ENCODE data around the gene KLC1. TPM values are rescaled to one million over a fixed set of nuclear protein-coding genes. Genes with fewer than 3 reads are reported as not detected.
"Not testable (repeated sequence)": the region's sequence is repeated elsewhere in the genome, so short reads cannot be mapped to it uniquely, and the experiment has no call there.

Gene KLC1
- total RNA-seq, 2 experiments from 2014 or later: 97.5 to 101 TPM

- TF ChIP-seq, protein P1, sequence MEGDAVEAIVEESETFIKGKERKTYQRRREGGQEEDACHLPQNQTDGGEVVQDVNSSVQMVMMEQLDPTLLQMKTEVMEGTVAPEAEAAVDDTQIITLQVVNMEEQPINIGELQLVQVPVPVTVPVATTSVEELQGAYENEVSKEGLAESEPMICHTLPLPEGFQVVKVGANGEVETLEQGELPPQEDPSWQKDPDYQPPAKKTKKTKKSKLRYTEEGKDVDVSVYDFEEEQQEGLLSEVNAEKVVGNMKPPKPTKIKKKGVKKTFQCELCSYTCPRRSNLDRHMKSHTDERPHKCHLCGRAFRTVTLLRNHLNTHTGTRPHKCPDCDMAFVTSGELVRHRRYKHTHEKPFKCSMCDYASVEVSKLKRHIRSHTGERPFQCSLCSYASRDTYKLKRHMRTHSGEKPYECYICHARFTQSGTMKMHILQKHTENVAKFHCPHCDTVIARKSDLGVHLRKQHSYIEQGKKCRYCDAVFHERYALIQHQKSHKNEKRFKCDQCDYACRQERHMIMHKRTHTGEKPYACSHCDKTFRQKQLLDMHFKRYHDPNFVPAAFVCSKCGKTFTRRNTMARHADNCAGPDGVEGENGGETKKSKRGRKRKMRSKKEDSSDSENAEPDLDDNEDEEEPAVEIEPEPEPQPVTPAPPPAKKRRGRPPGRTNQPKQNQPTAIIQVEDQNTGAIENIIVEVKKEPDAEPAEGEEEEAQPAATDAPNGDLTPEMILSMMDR (IDR thresholded peaks at IDR 0.05): no peak
- ChIA-PET POLR2A (interaction anchor here (1.0 kb wide), 2 partner anchors 7 to 17 kb away, joined by 3 read pairs; no protein-coding TSS in a partner anchor), CTCF (interaction anchor here (1.4 kb wide), 1 partner anchor 9 kb away, joined by 7 read pairs; no protein-coding TSS in a partner anchor)
- no peak for ATAC-seq
- no peaks in the 10 kb centered on the region for H3K27me3 Mint-ChIP-seq
- H3K36me3 Mint-ChIP-seq (ENCODE audit: low read depth): peaks cover 13% of the 10 kb centered on the region
- no peak overlapping the region for H3K27ac Mint-ChIP-seq
- H3K4me3 Mint-ChIP-seq: no peak overlapping the region
- DNase-seq: no peak
- intact Hi-C loops (cut with micrococcal nuclease): no loop called here
- H3K4me1 Mint-ChIP-seq (ENCODE audit: low read depth): no peaks in the 10 kb centered on the region
- no peaks in the 10 kb centered on the region for H3K9me3 Mint-ChIP-seq
Measured at GRCh38 chr14:103688906-103689902, 60.2 kb downstream of the KLC1 start.

DNA sequence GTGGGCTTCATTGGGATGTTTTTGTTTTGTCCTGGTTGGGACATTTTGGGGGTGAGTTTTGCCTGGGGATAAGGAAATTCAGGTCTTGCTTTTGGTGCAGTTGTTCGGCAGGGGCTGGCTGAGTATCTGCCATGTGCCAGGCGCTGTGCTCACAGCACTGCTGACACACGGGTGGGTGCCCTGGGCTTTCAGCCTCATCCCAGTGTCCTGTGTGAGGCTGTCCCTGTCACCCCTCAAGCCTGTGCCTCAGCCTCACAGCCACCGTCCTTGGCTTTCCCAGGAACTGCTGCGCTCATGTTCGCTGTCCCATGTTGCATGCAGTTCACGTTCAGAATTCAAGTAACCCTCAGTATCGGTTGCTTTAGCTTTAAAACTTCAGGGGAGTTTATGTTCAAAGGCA is 61.3 kb downstream of the KLC1 start:
- Mint-ChIP-seq H3K4me3 (no peak overlapping the region), H3K4me1 (ENCODE audit: low read depth) (no peaks in the 10 kb centered on the region), H3K27ac (no peak overlapping the region), H3K27me3 (no peaks in the 10 kb centered on the region), H3K36me3 (ENCODE audit: low read depth) (peaks cover 11% of the 10 kb centered on the region), H3K9me3 (no peaks in the 10 kb centered on the region)
- no peak for ATAC-seq
- TF ChIP-seq, protein P1 (IDR thresholded peaks at IDR 0.05): no peak
- intact Hi-C loops (cut with micrococcal nuclease): no loop called here
- POLR2A ChIA-PET: interaction anchor here (1.0 to 2.1 kb wide), 2 partner anchors 10 to 16 kb away, joined by 3 to 6 read pairs; no protein-coding TSS in a partner anchor
- CTCF ChIA-PET: no interaction called here
- no peak for DNase-seq

DNA sequence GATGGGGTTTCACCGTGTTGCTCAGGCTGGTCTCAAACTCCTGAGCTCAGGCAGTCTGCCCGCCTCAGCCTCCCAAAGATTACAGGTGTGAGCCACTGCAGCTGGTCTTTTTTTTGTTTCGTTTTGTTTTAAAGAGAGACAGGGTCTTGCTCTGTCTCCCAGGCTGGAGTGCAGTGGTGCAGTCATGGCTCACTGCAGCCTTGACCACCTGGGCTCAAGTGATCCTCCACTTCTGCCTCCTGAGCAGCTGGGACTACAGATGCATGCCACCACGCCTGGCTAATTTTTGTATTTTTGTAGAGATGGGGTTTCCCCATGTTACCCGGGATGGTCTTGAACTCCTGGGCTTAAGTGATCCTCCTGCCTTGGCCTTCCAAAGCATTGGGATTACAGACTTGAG is 62.6 kb downstream of the KLC1 start:
- H3K9me3 Mint-ChIP-seq; H3K27me3 Mint-ChIP-seq; H3K4me1 Mint-ChIP-seq (ENCODE audit: low read depth); intact Hi-C loops (cut with micrococcal nuclease); H3K4me3 Mint-ChIP-seq; DNase-seq; ATAC-seq; CTCF ChIA-PET; H3K36me3 Mint-ChIP-seq (ENCODE audit: low read depth); H3K27ac Mint-ChIP-seq: not testable (repeated sequence)
- POLR2A ChIA-PET: interaction anchor here (2.1 kb wide), 1 partner anchor 9 kb away, joined by 6 read pairs; no protein-coding TSS in a partner anchor

- Mint-ChIP-seq H3K36me3 (ENCODE audit: low read depth) (peaks cover 7% of the 10 kb centered on the region), H3K27ac (no peak overlapping the region)
- CTCF ChIA-PET: no interaction called here
Measured at GRCh38 chr14:103692159-103692558, 63.1 kb downstream of the KLC1 start.

DNA sequence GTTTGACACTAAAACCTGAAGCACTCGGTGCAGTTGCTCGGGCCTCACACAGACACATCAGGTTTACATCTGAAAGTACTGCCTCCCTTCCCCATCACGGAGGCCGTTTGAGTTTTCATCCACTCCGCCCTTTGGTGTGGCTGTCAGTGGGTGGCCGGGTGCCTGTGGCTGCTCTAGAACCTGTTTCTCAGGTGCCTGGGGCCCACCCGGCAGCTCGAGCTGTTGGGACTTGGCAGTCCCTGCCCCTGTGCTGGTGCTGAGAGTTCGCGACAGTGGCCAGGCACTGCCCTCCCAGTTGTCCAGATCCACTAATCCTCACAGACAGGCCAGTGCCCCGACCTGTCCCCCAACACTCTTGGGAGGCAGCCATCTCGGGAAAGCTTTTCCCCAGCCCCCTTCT is 63.9 kb downstream of the KLC1 start:
- no peak for DNase-seq
- H3K4me3 Mint-ChIP-seq: no peak overlapping the region
- CTCF ChIA-PET: no interaction called here
- H3K27me3 Mint-ChIP-seq: no peaks in the 10 kb centered on the region
- TF ChIP-seq, protein P1 (IDR thresholded peaks at IDR 0.05): no peak
- peaks cover 6% of the 10 kb centered on the region for H3K4me1 Mint-ChIP-seq (ENCODE audit: low read depth)
- no peak overlapping the region for H3K27ac Mint-ChIP-seq
- H3K36me3 Mint-ChIP-seq (ENCODE audit: low read depth): peaks cover 9% of the 10 kb centered on the region
- no peak for ATAC-seq
- POLR2A ChIA-PET: no interaction called here
- intact Hi-C loops (cut with micrococcal nuclease): no loop called here
- no peaks in the 10 kb centered on the region for H3K9me3 Mint-ChIP-seq

More at GRCh38 chr14:103692159-103692558, 63.1 kb downstream of the KLC1 start:
- DNase-seq (no peak), ATAC-seq (no peak)
- H3K4me3 Mint-ChIP-seq: no peak overlapping the region
- intact Hi-C loops (cut with micrococcal nuclease): no loop called here
- TF ChIP-seq, protein P1 (IDR thresholded peaks at IDR 0.05): no peak
- POLR2A ChIA-PET: interaction anchor here (2.1 kb wide), 1 partner anchor 8 kb away, joined by 6 read pairs; no protein-coding TSS in a partner anchor
- no peaks in the 10 kb centered on the region for H3K9me3 Mint-ChIP-seq
- H3K4me1 Mint-ChIP-seq (ENCODE audit: low read depth): peaks cover 4% of the 10 kb centered on the region
- no peaks in the 10 kb centered on the region for H3K27me3 Mint-ChIP-seq
